HepG2 (cell line): ENCODE measurements around the gene COX7C. TPM values are rescaled to one million over a fixed set of nuclear protein-coding genes. Genes with fewer than 3 reads are reported as not detected.
A peak's percentile ranks its signal among the peaks of the same experiment; 100 is the strongest.

ENCODE experiments used
- ARNT ChIP-seq: fragments of 450-650 bp; IDR thresholded peaks from 2 replicates; pipeline ENCODE4 v1.6.1; 2017
- ATF7 ChIP-seq, 2 experiments: fragments of 450-650 bp in 1 of 2; sonication (generic) in 1 of 2; formaldehyde crosslinking in 1 of 2; IDR thresholded peaks; 2 replicates each; pipeline versions ENCODE4 v1.4.0 to v1.6.1; 2016 to 2020; ENCODE audit warnings: antibody characterized with exemption in 1 of 2, mild to moderate bottlenecking in 1 of 2, missing genetic modification reagents in 1 of 2
- BHLHE40 ChIP-seq: IDR thresholded peaks from 2 replicates; pipeline ENCODE4 v1.6.1; 2011; ENCODE audit warnings: low read length, improper control_type of control experiment
- CSRNP1 ChIP-seq: sonication (generic); formaldehyde crosslinking; IDR thresholded peaks from 2 replicates; pipeline ENCODE4 v1.8.1; 2023; ENCODE audit warnings: mild to moderate bottlenecking, missing genetic modification reagents
- GZF1 ChIP-seq: sonication (generic); formaldehyde crosslinking; IDR thresholded peaks from 2 replicates; pipeline ENCODE4 v1.5.1; 2020; ENCODE audit warnings: mild to moderate bottlenecking, missing genetic modification reagents
- HMG20A ChIP-seq: IDR thresholded peaks from 2 replicates; pipeline ENCODE4 v1.6.1; 2016; ENCODE audit warnings: borderline replicate concordance
- HNRNPH1 ChIP-seq: fragments of 200-400 bp; formaldehyde crosslinking; optimal IDR thresholded peaks from 2 replicates; pipeline ENCODE3; 2017; ENCODE audit warnings: mild to moderate bottlenecking, low read depth, low read length
- IRF1 ChIP-seq: sonication (generic); formaldehyde crosslinking; IDR thresholded peaks from 2 replicates; pipeline ENCODE4 v1.4.0; 2020; ENCODE audit warnings: low read depth, mild to moderate bottlenecking, missing genetic modification reagents
- KLF15 ChIP-seq: sonication (generic); formaldehyde crosslinking; IDR thresholded peaks from 2 replicates; pipeline ENCODE4 v1.8.1; 2023; ENCODE audit warnings: borderline replicate concordance, mild to moderate bottlenecking, inconsistent platforms, missing genetic modification reagents, mixed read lengths
- NAIF1 ChIP-seq: sonication (generic); formaldehyde crosslinking; IDR thresholded peaks from 2 replicates; pipeline ENCODE4 v1.5.0; 2020; ENCODE audit warnings: mild to moderate bottlenecking, missing genetic modification reagents, borderline replicate concordance
- NFIB ChIP-seq: sonication (generic); formaldehyde crosslinking; IDR thresholded peaks from 2 replicates; pipeline ENCODE4 v1.9.0; 2021; ENCODE audit warnings: missing genetic modification reagents, mild to moderate bottlenecking, borderline replicate concordance
- NONO ChIP-seq, 2 experiments: fragments of 450-650 bp in 1 of 2; sonication (generic) in 1 of 2; formaldehyde crosslinking in 1 of 2; IDR thresholded peaks in 1 of 2; conservative IDR thresholded peaks in 1 of 2; 2 replicates each; pipeline versions ENCODE4 v1.6.1 to v1.8.0; 2017 to 2022; ENCODE audit warnings: mild to moderate bottlenecking in 1 of 2, missing genetic modification reagents in 1 of 2, moderate library complexity in 1 of 2
- PREB ChIP-seq: sonication (generic); formaldehyde crosslinking; IDR thresholded peaks from 2 replicates; pipeline ENCODE4 v1.4.0; 2020; ENCODE audit warnings: missing genetic modification reagents
- SPEN ChIP-seq: sonication (generic); formaldehyde crosslinking; IDR thresholded peaks from 2 replicates; pipeline ENCODE4 v1.5.1; 2020; ENCODE audit warnings: low read depth, mild to moderate bottlenecking, missing genetic modification reagents
- SRSF1 ChIP-seq: fragments of 200-400 bp; formaldehyde crosslinking; optimal IDR thresholded peaks from 2 replicates; pipeline ENCODE3; 2017; ENCODE audit warnings: mild to moderate bottlenecking, low read depth, low read length, moderate library complexity
- TRAFD1 ChIP-seq: sonication (generic); formaldehyde crosslinking; IDR thresholded peaks from 2 replicates; pipeline ENCODE4 v1.5.1; 2020; ENCODE audit warnings: missing genetic modification reagents, mild to moderate bottlenecking, borderline replicate concordance
- ZFP90 ChIP-seq: sonication (generic); formaldehyde crosslinking; IDR thresholded peaks from 2 replicates; pipeline ENCODE4 v1.8.0; 2022; ENCODE audit warnings: missing genetic modification reagents, mild to moderate bottlenecking, inconsistent platforms, borderline replicate concordance
- ZNF10 ChIP-seq: sonication (generic); formaldehyde crosslinking; IDR thresholded peaks from 2 replicates; pipeline ENCODE4 v1.4.0; 2020; ENCODE audit warnings: mild to moderate bottlenecking, low read depth, missing genetic modification reagents, borderline replicate concordance
- ZNF414 ChIP-seq: sonication (generic); formaldehyde crosslinking; IDR thresholded peaks from 2 replicates; pipeline ENCODE4 v1.5.0; 2020; ENCODE audit warnings: missing genetic modification reagents
- ZNF672 ChIP-seq: sonication (generic); formaldehyde crosslinking; IDR thresholded peaks from 2 replicates; pipeline ENCODE4 v1.8.1; 2022; ENCODE audit warnings: missing genetic modification reagents
- ZNF839 ChIP-seq: sonication (generic); formaldehyde crosslinking; IDR thresholded peaks from 2 replicates; pipeline ENCODE4 v1.4.0; 2020; ENCODE audit warnings: missing genetic modification reagents, mild to moderate bottlenecking, borderline replicate concordance
- polyA plus RNA-seq, 8 experiments: library from polyadenylated mRNA; depleted of rRNA in 3 of 8; stranded (reverse) in 7 of 8; unstranded in 1 of 8; fragments of >200 nt; fragmentation: Illumina TruSeq in 4 of 8; extraction: Trizol in 4 of 8; gene quantifications; 2 replicates each; pipeline versions ENCODE4 v1.2.1 to v1.2.3, GENCODE V29; 2011 to 2016; ENCODE audit warnings: low read depth in 4 of 8, missing spikeins in 1 of 8, mixed read lengths in 1 of 8; ENCODE audit not compliant: insufficient read depth in 1 of 8
- total RNA-seq, 5 experiments: library from RNA; depleted of rRNA; stranded (reverse); fragments of >200 nt; fragmentation: Illumina TruSeq; extraction: Trizol; gene quantifications; 2 replicates each; pipeline ENCODE4 v1.2.3, GENCODE V29; 2016; ENCODE audit warnings: low read depth in 1 of 5

Gene COX7C
- total and polyA plus RNA-seq, 2 of the 13 experiments (the other 11 are each of a cell fraction or from before 2014, with no cell fraction given): 538 to 635 TPM

GRCh38 chr5:86617756-86618576 is at the start of gene COX7C (continued):
- TF ChIP-seq CSRNP1 (CRISPR knock-in tag): no peak
- TF ChIP-seq NAIF1 (CRISPR knock-in tag): no peak; the same call in 1 of the 2 replicates
- no peak for TF ChIP-seq KLF15
- no peak for TF ChIP-seq NFIB
- no peak for TF ChIP-seq SRSF1
- no peak for TF ChIP-seq HMG20A (CRISPR knock-in tag)
- TF ChIP-seq GZF1 (CRISPR knock-in tag): no peak
- TF ChIP-seq ZNF672 (CRISPR knock-in tag): no peak
- TF ChIP-seq ZNF839 (CRISPR knock-in tag): no peak
- peak; percentile 73; the same call in 1 of the 2 replicates for TF ChIP-seq SPEN
- TF ChIP-seq IRF1: no peak
- TF ChIP-seq ZNF10 (CRISPR knock-in tag): no peak
- TF ChIP-seq PREB (CRISPR knock-in tag): no peak
- no peak; the same call in 1 of the 2 replicates for TF ChIP-seq ZFP90 (CRISPR knock-in tag)
- no peak for TF ChIP-seq ARNT
- TF ChIP-seq BHLHE40: no peak
- TF ChIP-seq ATF7 (IDR thresholded peaks at IDR 0.05): no peak
- peak; percentile 66; the same call in 1 of the 2 replicates for TF ChIP-seq ATF7 (CRISPR knock-in tag; IDR thresholded peaks at IDR 0.05)
- no peak for TF ChIP-seq HNRNPH1
- TF ChIP-seq NONO (IDR thresholded peaks at IDR 0.05): no peak
- TF ChIP-seq NONO (CRISPR knock-in tag; conservative IDR thresholded peaks at IDR 0.05): no peak
- TF ChIP-seq TRAFD1 (CRISPR knock-in tag): no peak
- TF ChIP-seq ZNF414 (CRISPR knock-in tag): peak; percentile 85
